Muscle layer of duodenum (tissue), 2 donors: ENCODE measurements around the gene HSFX3.
"Not testable (repeated sequence)": the region's sequence is repeated elsewhere in the genome, so short reads cannot be mapped to it uniquely, and the experiment has no call there.

Experiments
- H3K27ac ChIP-seq: one replicate; pipeline ENCODE4 v1.7.0; 2013; ENCODE audit warnings: mild to moderate bottlenecking, low read length
- H3K27me3 ChIP-seq: one replicate; pipeline ENCODE4 v1.7.0; 2013; ENCODE audit warnings: low read depth, mild to moderate bottlenecking, control low read depth, low read length
- H3K36me3 ChIP-seq, 2 donors: one replicate each; pipeline ENCODE4 v1.7.0; 2013; ENCODE audit warnings: low read length in 2 of 2, control low read depth in 1 of 2, mild to moderate bottlenecking in 1 of 2; ENCODE audit not compliant: insufficient read depth in 2 of 2, control insufficient read depth in 1 of 2
- H3K4me1 ChIP-seq, 2 donors: one replicate each; pipeline ENCODE4 v1.7.0; 2013; ENCODE audit warnings: low read length in 2 of 2, mild to moderate bottlenecking in 2 of 2, control low read depth in 1 of 2, moderate library complexity in 1 of 2; ENCODE audit not compliant: insufficient read depth in 2 of 2, control insufficient read depth in 1 of 2
- H3K4me3 ChIP-seq, 2 donors: one replicate each; pipeline ENCODE4 v1.7.0; 2013; ENCODE audit warnings: low read length in 2 of 2, low read depth in 1 of 2, mild to moderate bottlenecking in 1 of 2
- H3K9me3 ChIP-seq, 2 donors: one replicate each; pipeline ENCODE4 v1.7.0; 2013; ENCODE audit warnings: low read length in 2 of 2, control low read depth in 1 of 2, mild to moderate bottlenecking in 1 of 2; ENCODE audit not compliant: control insufficient read depth in 1 of 2
- donor health status: healthy.

Gene HSFX3

GRCh38 chrX:149568701-149569296, 19.1 kb upstream of the HSFX3 start:
- Histone ChIP-seq H3K27me3 (no peaks in the 10 kb centered on the region), H3K4me1 (no peaks in the 10 kb centered on the region), H3K27ac (no peak overlapping the region), H3K9me3 (no peaks in the 10 kb centered on the region), H3K36me3 (no peaks in the 10 kb centered on the region), H3K4me3 (no peak overlapping the region)

GRCh38 chrX:149567621-149568417, 18.1 kb upstream of the HSFX3 start:
- Histone ChIP-seq H3K36me3 (no peaks in the 10 kb centered on the region), H3K4me1 (no peaks in the 10 kb centered on the region), H3K27me3 (no peaks in the 10 kb centered on the region), H3K9me3 (no peaks in the 10 kb centered on the region), H3K27ac (no peak overlapping the region), H3K4me3 (no peak overlapping the region)

- Histone ChIP-seq H3K27ac (no peak overlapping the region), H3K36me3 (no peaks in the 10 kb centered on the region), H3K27me3 (no peaks in the 10 kb centered on the region), H3K9me3 (no peaks in the 10 kb centered on the region), H3K4me1 (no peaks in the 10 kb centered on the region), H3K4me3 (no peak overlapping the region)
Measured at GRCh38 chrX:149563359-149563758, 13.6 kb upstream of the HSFX3 start.

DNA sequence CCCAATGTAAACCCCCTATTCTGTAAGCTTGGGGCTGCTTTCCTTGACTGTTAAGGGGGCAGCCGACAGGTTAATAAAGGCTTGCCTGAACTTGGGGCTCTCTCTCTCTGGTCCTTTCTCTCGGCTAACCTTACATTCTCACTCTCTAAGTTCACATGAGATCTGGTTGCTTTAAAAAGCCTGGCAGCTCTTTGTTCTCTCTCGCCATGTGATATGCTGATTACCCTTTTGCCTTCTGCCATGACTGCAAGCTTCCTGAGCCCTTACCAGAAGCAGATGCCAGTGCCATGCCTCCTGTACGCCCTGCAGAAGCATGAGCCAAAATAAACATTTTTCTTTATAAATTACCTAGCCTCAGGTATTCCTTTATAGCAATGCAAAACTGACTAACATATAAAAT, 5.5 kb upstream of the HSFX3 start:
- H3K27me3 ChIP-seq, H3K4me3 ChIP-seq, H3K9me3 ChIP-seq, H3K27ac ChIP-seq, H3K36me3 ChIP-seq, H3K4me1 ChIP-seq: not testable (repeated sequence)

GRCh38 chrX:149551939-149552248, 2.2 kb upstream of the HSFX3 start:
- H3K27ac ChIP-seq, H3K36me3 ChIP-seq, H3K9me3 ChIP-seq, H3K4me1 ChIP-seq, H3K27me3 ChIP-seq, H3K4me3 ChIP-seq: not testable (repeated sequence)

- not testable (repeated sequence) for H3K4me1 ChIP-seq, H3K4me3 ChIP-seq, H3K36me3 ChIP-seq
Measured at GRCh38 chrX:149551245-149551938, 1.7 kb upstream of the HSFX3 start.

DNA sequence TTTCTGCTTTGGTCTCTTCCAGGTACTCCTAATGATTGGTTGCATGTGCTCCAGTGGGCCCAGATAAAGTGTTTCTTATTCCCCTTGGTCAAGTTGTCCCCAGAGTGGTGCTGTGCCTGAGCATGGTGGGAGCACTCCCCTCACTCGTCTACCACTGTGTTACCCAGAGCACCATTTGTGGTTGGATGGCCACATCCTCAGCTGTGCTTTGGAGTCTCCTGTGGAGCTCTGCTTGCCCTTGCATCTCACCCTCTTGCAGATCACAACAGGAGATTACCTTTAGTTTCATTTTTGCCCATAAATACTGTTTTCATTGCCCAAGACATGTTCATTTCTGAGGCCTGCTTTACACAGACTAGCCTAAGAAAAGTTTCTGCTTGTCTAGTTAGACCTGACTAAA, 730 bp upstream of the HSFX3 start:
- H3K36me3 ChIP-seq, result not testable (repeated sequence)

More at GRCh38 chrX:149551245-149551938, 1.7 kb upstream of the HSFX3 start:
- H3K27ac ChIP-seq, H3K9me3 ChIP-seq, H3K27me3 ChIP-seq: not testable (repeated sequence)

GRCh38 chrX:149547782-149548181, 1.9 kb downstream of the HSFX3 start:
- not testable (repeated sequence) for H3K9me3 ChIP-seq, H3K27me3 ChIP-seq, H3K4me3 ChIP-seq, H3K27ac ChIP-seq, H3K36me3 ChIP-seq, H3K4me1 ChIP-seq

More for the DNA sequence above, 730 bp upstream of the HSFX3 start:
- not testable (repeated sequence) for H3K4me3 ChIP-seq, H3K4me1 ChIP-seq, H3K27me3 ChIP-seq, H3K9me3 ChIP-seq, H3K27ac ChIP-seq

- H3K9me3 ChIP-seq, H3K4me3 ChIP-seq, H3K4me1 ChIP-seq, H3K27me3 ChIP-seq, H3K27ac ChIP-seq, H3K36me3 ChIP-seq: not testable (repeated sequence)
Measured at GRCh38 chrX:149546962-149547361, 2.8 kb downstream of the HSFX3 start.

GRCh38 chrX:149545545-149546543, 3.9 kb downstream of the HSFX3 start:
- not testable (repeated sequence) for H3K4me3 ChIP-seq, H3K27ac ChIP-seq, H3K9me3 ChIP-seq

GRCh38 chrX:149541521-149542047, 8.1 kb downstream of the HSFX3 start:
- H3K27ac ChIP-seq, result peak overlapping the region; percentile 92
- H3K9me3 ChIP-seq, result no peaks in the 10 kb centered on the region
- peaks cover 0 to 5% of the 10 kb centered on the region in 2 donors for H3K4me1 ChIP-seq
- H3K27me3 ChIP-seq, result no peaks in the 10 kb centered on the region
- H3K36me3 ChIP-seq, result no peaks in the 10 kb centered on the region
- H3K4me3 ChIP-seq, result peak overlapping the region; percentile 56 to 73

More at GRCh38 chrX:149545545-149546543, 3.9 kb downstream of the HSFX3 start:
- not testable (repeated sequence) for H3K36me3 ChIP-seq, H3K4me1 ChIP-seq, H3K27me3 ChIP-seq
